Measurements from ENCODE around the gene RNF41.

Gene RNF41

GRCh38 chr12:56236985-56237384 is 15.3 kb upstream of the RNF41 start:
- DNase-seq (ENCODE audit: extremely low spot score) = no peak
- no peak for TF ChIP-seq HDGF (IDR thresholded peaks at IDR 0.05; ENCODE audit: borderline replicate concordance)
- TF ChIP-seq FOXM1 (IDR thresholded peaks at IDR 0.05; ENCODE audit: borderline replicate concordance) = no peak
- TF ChIP-seq FOXK2 (IDR thresholded peaks at IDR 0.05) = no peak
- no peak for TF ChIP-seq CTBP1 (IDR thresholded peaks at IDR 0.05; ENCODE audit: borderline replicate concordance)
- no peak for TF ChIP-seq NFRKB (IDR thresholded peaks at IDR 0.05)
- no peak for TF ChIP-seq ZNF384 (IDR thresholded peaks at IDR 0.05)
- no peak for TF ChIP-seq SUZ12 (IDR thresholded peaks at IDR 0.05)
- TF ChIP-seq LEF1 (IDR thresholded peaks at IDR 0.05; ENCODE audit: borderline replicate concordance) = no peak
- no peak for TF ChIP-seq ELF4 (IDR thresholded peaks at IDR 0.05)
- TF ChIP-seq, protein P1, sequence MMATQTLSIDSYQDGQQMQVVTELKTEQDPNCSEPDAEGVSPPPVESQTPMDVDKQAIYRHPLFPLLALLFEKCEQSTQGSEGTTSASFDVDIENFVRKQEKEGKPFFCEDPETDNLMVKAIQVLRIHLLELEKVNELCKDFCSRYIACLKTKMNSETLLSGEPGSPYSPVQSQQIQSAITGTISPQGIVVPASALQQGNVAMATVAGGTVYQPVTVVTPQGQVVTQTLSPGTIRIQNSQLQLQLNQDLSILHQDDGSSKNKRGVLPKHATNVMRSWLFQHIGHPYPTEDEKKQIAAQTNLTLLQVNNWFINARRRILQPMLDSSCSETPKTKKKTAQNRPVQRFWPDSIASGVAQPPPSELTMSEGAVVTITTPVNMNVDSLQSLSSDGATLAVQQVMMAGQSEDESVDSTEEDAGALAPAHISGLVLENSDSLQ (IDR thresholded peaks at IDR 0.05) = no peak
- no peak for TF ChIP-seq ARNT (IDR thresholded peaks at IDR 0.05)
- no peak for TF ChIP-seq BHLHE40 (IDR thresholded peaks at IDR 0.05; ENCODE audit: borderline replicate concordance)
- ChIA-PET CTCF (interaction anchor here (1.4 kb wide), 1 partner anchor 117 kb away, joined by 3 read pairs; no protein-coding TSS in a partner anchor), POLR2A (interaction anchor here (0.6 to 2.7 kb wide), 5 partner anchors 14 to 133 kb away, joined by 3 to 18 read pairs (median 4); partner anchors contain the start of genes COQ10A, PA2G4, RNF41 and SMARCC2)

DNA sequence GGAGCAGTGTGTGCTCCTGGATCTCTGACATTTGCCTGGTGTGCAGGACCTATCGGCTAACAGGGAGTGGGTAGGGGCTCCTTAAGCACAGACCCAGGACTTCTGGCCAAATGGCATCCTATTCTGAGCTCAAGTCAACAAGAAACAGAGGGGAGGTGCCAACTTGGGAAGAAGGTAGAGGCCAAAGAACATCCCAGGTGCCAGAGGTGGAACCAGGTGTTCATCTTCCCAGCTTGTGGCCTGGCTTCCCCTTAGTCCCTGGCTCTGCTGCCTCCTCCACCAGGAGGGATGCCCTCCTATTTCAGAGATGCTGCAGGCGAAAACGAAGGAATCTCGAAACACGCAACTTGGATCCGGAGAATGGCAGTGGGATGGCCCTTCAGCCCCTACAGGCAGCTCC is 14.4 kb upstream of the RNF41 start:
- ChIA-PET CTCF (interaction anchor here (0.6 to 1.4 kb wide), 3 partner anchors 8 to 116 kb away, joined by 3 read pairs; no protein-coding TSS in a partner anchor), POLR2A (interaction anchor here (1.5 to 2.7 kb wide), 3 partner anchors 14 to 31 kb away, joined by 4 to 18 read pairs (median 5); partner anchors contain the start of genes COQ10A and RNF41)
- no peak for TF ChIP-seq ZNF384 (IDR thresholded peaks at IDR 0.05)
- no peak for TF ChIP-seq L3MBTL2 (conservative IDR thresholded peaks at IDR 0.05)
- no peak for TF ChIP-seq BHLHE40 (IDR thresholded peaks at IDR 0.05; ENCODE audit: borderline replicate concordance)
- TF ChIP-seq SUZ12 (IDR thresholded peaks at IDR 0.05) = no peak
- no peak for TF ChIP-seq CTBP1 (IDR thresholded peaks at IDR 0.05; ENCODE audit: borderline replicate concordance)
- no peak for TF ChIP-seq SP1 (IDR thresholded peaks at IDR 0.05)
- no peak for TF ChIP-seq TARDBP (IDR thresholded peaks at IDR 0.05)
- no peak for TF ChIP-seq LEF1 (IDR thresholded peaks at IDR 0.05; ENCODE audit: borderline replicate concordance)
- TF ChIP-seq ARNT (IDR thresholded peaks at IDR 0.05) = no peak
- DNase-seq (ENCODE audit: extremely low spot score) = no peak

DNA sequence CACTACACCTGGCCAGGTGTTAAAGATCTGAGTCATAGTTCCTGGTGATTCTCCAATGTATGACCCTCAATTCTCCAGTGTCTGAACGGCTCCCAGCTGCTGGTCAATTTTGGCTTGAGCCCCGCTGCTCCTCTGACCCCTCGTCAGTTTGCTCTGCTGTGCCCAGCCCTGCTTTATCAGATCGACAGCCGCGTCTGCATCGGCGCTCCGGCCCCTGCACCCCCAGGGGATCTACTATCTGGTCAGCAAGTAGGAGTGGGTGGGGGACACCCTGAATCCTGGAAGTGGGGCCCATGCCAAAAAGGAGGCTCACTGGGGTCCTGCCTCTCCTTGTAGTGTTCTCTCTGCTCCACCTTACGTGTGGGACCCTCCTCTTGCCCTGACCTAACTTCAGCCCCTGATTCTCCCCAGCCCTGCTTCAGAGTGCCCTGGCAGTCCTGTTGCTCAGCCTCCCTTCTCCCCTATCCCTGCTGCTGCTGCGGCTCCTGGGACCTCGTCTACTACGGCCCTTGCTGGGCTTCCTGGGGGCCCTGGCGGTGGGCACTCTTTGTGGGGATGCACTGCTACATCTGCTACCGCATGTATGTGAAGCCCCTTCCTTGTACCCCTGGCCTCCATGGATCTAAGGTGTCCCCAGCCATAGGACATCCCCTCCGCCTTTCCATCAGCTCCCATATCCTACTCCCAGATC is 13.2 kb upstream of the RNF41 start:
- ChIA-PET POLR2A (interaction anchor here (1.1 to 2.7 kb wide), 4 partner anchors 13 to 72 kb away, joined by 3 to 18 read pairs (median 6); partner anchors contain the start of gene RNF41), CTCF (interaction anchor here (1.4 kb wide), 1 partner anchor 27 kb away, joined by 4 read pairs; no protein-coding TSS in a partner anchor)
- TF ChIP-seq NFRKB (IDR thresholded peaks at IDR 0.05) (no peak), TARDBP (IDR thresholded peaks at IDR 0.05) (no peak), HDGF (IDR thresholded peaks at IDR 0.05; ENCODE audit: borderline replicate concordance) (no peak), FOXM1 (IDR thresholded peaks at IDR 0.05; ENCODE audit: borderline replicate concordance) (no peak), CTBP1 (IDR thresholded peaks at IDR 0.05; ENCODE audit: borderline replicate concordance) (no peak), ELF4 (IDR thresholded peaks at IDR 0.05) (no peak), FOXA1 (IDR thresholded peaks at IDR 0.05) (no peak), ARNT (IDR thresholded peaks at IDR 0.05) (no peak), FOXK2 (IDR thresholded peaks at IDR 0.05) (no peak), SUZ12 (IDR thresholded peaks at IDR 0.05) (no peak), ZNF384 (IDR thresholded peaks at IDR 0.05) (no peak), SP1 (IDR thresholded peaks at IDR 0.05) (no peak), BHLHE40 (IDR thresholded peaks at IDR 0.05; ENCODE audit: borderline replicate concordance) (no peak), L3MBTL2 (conservative IDR thresholded peaks at IDR 0.05) (no peak), LEF1 (IDR thresholded peaks at IDR 0.05; ENCODE audit: borderline replicate concordance) (no peak)
- TF ChIP-seq, protein P1 (IDR thresholded peaks at IDR 0.05) = no peak
- no peak for DNase-seq (ENCODE audit: extremely low spot score)

GRCh38 chr12:56231184-56231582 is 9.5 kb upstream of the RNF41 start:
- no peak for TF ChIP-seq ZNF384 (IDR thresholded peaks at IDR 0.05)
- TF ChIP-seq TARDBP (IDR thresholded peaks at IDR 0.05) = no peak
- TF ChIP-seq BHLHE40 (IDR thresholded peaks at IDR 0.05; ENCODE audit: borderline replicate concordance) = no peak
- no peak for TF ChIP-seq FOXA1 (IDR thresholded peaks at IDR 0.05)
- TF ChIP-seq, protein P1 (IDR thresholded peaks at IDR 0.05) = no peak
- no peak for TF ChIP-seq L3MBTL2 (conservative IDR thresholded peaks at IDR 0.05)
- no peak for TF ChIP-seq ARNT (IDR thresholded peaks at IDR 0.05)
- TF ChIP-seq CTBP1 (IDR thresholded peaks at IDR 0.05; ENCODE audit: borderline replicate concordance) = no peak
- no peak for TF ChIP-seq ELF4 (IDR thresholded peaks at IDR 0.05)
- TF ChIP-seq FOXK2 (IDR thresholded peaks at IDR 0.05) = no peak
- no peak for TF ChIP-seq SUZ12 (IDR thresholded peaks at IDR 0.05)
- TF ChIP-seq FOXM1 (IDR thresholded peaks at IDR 0.05; ENCODE audit: borderline replicate concordance) = no peak
- no peak for TF ChIP-seq SP1 (IDR thresholded peaks at IDR 0.05)
- no peak for TF ChIP-seq LEF1 (IDR thresholded peaks at IDR 0.05; ENCODE audit: borderline replicate concordance)
- no peak for TF ChIP-seq HDGF (IDR thresholded peaks at IDR 0.05; ENCODE audit: borderline replicate concordance)
- CTCF ChIA-PET = interaction anchor here (0.5 to 0.9 kb wide), 2 partner anchors 103 to 229 kb away, joined by 3 read pairs; partner anchors contain the start of gene ESYT1
- no peak for DNase-seq (ENCODE audit: extremely low spot score)
- POLR2A ChIA-PET = interaction anchor here (1.0 to 3.0 kb wide), 2 partner anchors 9 to 85 kb away, joined by 3 to 18 read pairs; partner anchors contain the start of genes CNPY2 and RNF41

GRCh38 chr12:56230432-56231183 is 8.9 kb upstream of the RNF41 start:
- no peak for DNase-seq (ENCODE audit: extremely low spot score)
- CTCF ChIA-PET = interaction anchor here (0.5 to 0.9 kb wide), 2 partner anchors 103 to 228 kb away, joined by 3 read pairs; partner anchors contain the start of gene ESYT1

More at GRCh38 chr12:56230432-56231183, 8.9 kb upstream of the RNF41 start:
- no peak for TF ChIP-seq SUZ12 (IDR thresholded peaks at IDR 0.05)
- no peak for TF ChIP-seq HDGF (IDR thresholded peaks at IDR 0.05; ENCODE audit: borderline replicate concordance)
- TF ChIP-seq LEF1 (IDR thresholded peaks at IDR 0.05; ENCODE audit: borderline replicate concordance) = no peak
- TF ChIP-seq, protein P1 (IDR thresholded peaks at IDR 0.05) = no peak
- no peak for TF ChIP-seq FOXA1 (IDR thresholded peaks at IDR 0.05)
- TF ChIP-seq SP1 (IDR thresholded peaks at IDR 0.05) = no peak
- no peak for TF ChIP-seq BHLHE40 (IDR thresholded peaks at IDR 0.05; ENCODE audit: borderline replicate concordance)
- TF ChIP-seq TARDBP (IDR thresholded peaks at IDR 0.05) = no peak
- no peak for TF ChIP-seq FOXK2 (IDR thresholded peaks at IDR 0.05)
- no peak for TF ChIP-seq CTBP1 (IDR thresholded peaks at IDR 0.05; ENCODE audit: borderline replicate concordance)
- TF ChIP-seq ZNF384 (IDR thresholded peaks at IDR 0.05) = no peak
- TF ChIP-seq FOXM1 (IDR thresholded peaks at IDR 0.05; ENCODE audit: borderline replicate concordance) = no peak
- TF ChIP-seq ARNT (IDR thresholded peaks at IDR 0.05) = no peak
- no peak for TF ChIP-seq ELF4 (IDR thresholded peaks at IDR 0.05)
- TF ChIP-seq L3MBTL2 (conservative IDR thresholded peaks at IDR 0.05) = no peak
- POLR2A ChIA-PET = interaction anchor here (1.0 to 3.0 kb wide), 2 partner anchors 9 to 85 kb away, joined by 3 to 18 read pairs; partner anchors contain the start of genes CNPY2 and RNF41
